Measurements from ENCODE around the gene SNX1.
"Not testable (repeated sequence)": the region's sequence is repeated elsewhere in the genome, so short reads cannot be mapped to it uniquely, and the experiment has no call there.

The SNX1 gene

GRCh38 chr15:64072812-64073211 is 23.0 kb upstream of the SNX1 start:
- no peak for DNase-seq (ENCODE audit: low read depth)
- no peak overlapping the region for H3K4me3 ChIP-seq (ENCODE audit: low read depth, low read length)
- TF ChIP-seq MYC (IDR thresholded peaks at IDR 0.05; ENCODE audit: low read depth, low read length) (no peak), CTCF (IDR thresholded peaks at IDR 0.05; ENCODE audit: low read depth, low read length) (no peak), POLR2A (IDR thresholded peaks at IDR 0.05; ENCODE audit: extremely low read depth, insufficient read length) (no peak)
- TF ChIP-seq, protein P1, sequence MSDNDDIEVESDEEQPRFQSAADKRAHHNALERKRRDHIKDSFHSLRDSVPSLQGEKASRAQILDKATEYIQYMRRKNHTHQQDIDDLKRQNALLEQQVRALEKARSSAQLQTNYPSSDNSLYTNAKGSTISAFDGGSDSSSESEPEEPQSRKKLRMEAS (IDR thresholded peaks at IDR 0.05; ENCODE audit: low read depth, low read length) = no peak

DNA sequence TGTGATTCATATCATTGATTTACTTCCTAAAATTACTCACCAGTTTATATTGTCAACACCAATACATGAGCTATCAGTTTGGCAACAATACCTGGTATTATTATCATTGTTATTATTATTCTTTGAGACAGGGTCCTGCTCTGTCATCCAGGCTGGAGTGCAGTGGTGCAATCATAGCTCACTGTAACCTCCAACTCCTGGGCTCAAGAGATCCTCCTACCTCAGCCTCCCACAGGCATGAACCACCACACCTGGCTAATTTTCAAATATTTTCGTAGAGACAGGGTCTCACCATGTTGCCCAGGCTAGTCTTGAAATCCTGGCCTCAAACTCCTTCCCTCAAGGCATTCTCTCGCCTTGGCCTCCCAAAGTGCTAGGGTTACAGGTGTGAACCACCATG is 22.3 kb upstream of the SNX1 start:
- DNase-seq (ENCODE audit: low read depth); H3K4me3 ChIP-seq (ENCODE audit: low read depth, low read length): not testable (repeated sequence)

GRCh38 chr15:64082757-64083156 is 13.0 kb upstream of the SNX1 start:
- no peak for DNase-seq (ENCODE audit: low read depth)
- TF ChIP-seq, protein P1 (IDR thresholded peaks at IDR 0.05; ENCODE audit: low read depth, low read length) = no peak
- TF ChIP-seq MYC (IDR thresholded peaks at IDR 0.05; ENCODE audit: low read depth, low read length) = no peak
- TF ChIP-seq CTCF (IDR thresholded peaks at IDR 0.05; ENCODE audit: low read depth, low read length) = no peak
- TF ChIP-seq POLR2A (IDR thresholded peaks at IDR 0.05; ENCODE audit: extremely low read depth, insufficient read length) = no peak
- H3K4me3 ChIP-seq (ENCODE audit: low read depth, low read length) = no peak overlapping the region

DNA sequence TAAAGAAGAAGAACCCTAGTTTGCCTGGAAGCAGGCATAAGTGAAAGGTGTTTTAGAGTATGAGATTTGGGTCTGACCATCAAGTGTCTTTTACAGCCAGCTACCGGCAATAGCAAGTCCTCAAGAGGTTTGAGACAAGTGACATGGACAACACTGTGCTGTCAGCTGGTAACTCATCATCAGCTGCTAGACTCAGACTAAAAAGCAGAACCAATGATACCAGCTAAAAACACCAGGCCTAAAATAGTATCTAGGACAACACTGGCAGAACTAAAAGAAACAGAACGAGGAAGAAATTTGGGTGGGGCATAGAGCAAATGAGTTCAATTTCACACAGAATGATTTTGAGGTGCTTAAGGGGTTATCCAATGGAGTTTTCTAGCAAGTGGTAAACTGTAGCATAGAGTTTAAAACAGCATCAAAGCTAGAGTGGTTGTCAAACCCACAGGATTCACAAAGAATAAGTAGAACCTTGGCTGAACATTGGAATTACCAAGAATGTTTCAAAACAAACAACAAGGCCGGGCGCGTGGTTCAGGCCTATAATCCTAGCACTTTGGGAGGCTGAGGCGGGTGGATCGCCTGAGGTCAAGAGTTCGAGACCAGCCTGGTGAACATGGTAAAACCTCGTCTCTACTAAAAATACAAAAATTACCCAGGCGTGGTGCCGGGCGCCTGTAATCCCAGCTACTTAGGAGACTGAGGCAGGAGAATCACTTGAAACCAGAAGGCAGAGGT is 6.1 kb upstream of the SNX1 start:
- peak; percentile 31 for DNase-seq (ENCODE audit: low read depth)
- no peak overlapping the region for H3K4me3 ChIP-seq (ENCODE audit: low read depth, low read length)
- TF ChIP-seq MYC (IDR thresholded peaks at IDR 0.05; ENCODE audit: low read depth, low read length) (no peak), CTCF (IDR thresholded peaks at IDR 0.05; ENCODE audit: low read depth, low read length) (no peak), POLR2A (IDR thresholded peaks at IDR 0.05; ENCODE audit: extremely low read depth, insufficient read length) (no peak)
- TF ChIP-seq, protein P1 (IDR thresholded peaks at IDR 0.05; ENCODE audit: low read depth, low read length) = 0 out of 2 replicates have a peak, but pooled peaks have one; percentile 12

- TF ChIP-seq CTCF (IDR thresholded peaks at IDR 0.05; ENCODE audit: low read depth, low read length) (no peak), MYC (IDR thresholded peaks at IDR 0.05; ENCODE audit: low read depth, low read length) (no peak), POLR2A (IDR thresholded peaks at IDR 0.05; ENCODE audit: extremely low read depth, insufficient read length) (no peak)
- TF ChIP-seq, protein P1 (IDR thresholded peaks at IDR 0.05; ENCODE audit: low read depth, low read length) = no peak
- H3K4me3 ChIP-seq (ENCODE audit: low read depth, low read length) = no peak overlapping the region
- peak; percentile 63 for DNase-seq (ENCODE audit: low read depth)
Observed at GRCh38 chr15:64090527-64090926, 5.3 kb upstream of the SNX1 start.

DNA sequence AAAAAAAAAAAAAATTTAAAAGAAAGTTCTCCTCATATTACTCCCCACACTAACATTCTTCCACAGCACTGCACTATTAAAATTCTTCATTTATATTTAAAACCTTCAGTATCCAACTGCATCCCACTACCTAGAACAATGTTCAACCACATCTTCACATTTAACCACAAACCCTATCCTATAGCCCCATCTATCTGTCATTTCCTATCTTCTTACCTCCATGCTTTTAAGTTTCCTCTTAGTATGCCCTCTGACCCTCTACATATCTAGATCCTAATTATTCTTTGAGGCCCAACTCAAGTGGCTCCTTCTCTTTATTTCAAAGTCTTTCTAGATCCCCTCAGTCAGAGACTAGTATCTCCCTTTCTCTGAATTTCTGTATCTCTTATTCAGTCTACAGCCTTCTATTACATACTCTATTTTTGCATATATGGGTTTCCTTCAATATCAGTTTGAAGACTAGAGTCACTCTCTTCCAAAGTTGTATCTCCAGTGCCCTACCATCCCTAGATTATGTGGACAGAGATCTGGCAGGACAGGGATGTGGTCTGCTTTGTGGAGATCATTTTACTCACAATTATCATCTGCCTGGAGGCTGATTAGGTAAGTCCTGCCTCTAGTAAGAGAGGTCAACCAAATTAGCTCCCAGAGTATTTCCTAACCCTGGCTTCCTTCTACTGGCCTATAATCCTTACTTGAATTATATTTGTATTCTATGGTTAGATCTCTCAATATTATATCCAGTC is 3.5 kb upstream of the SNX1 start:
- DNase-seq (ENCODE audit: low read depth) = peak; percentile 28
- TF ChIP-seq MYC (IDR thresholded peaks at IDR 0.05; ENCODE audit: low read depth, low read length) (no peak), POLR2A (IDR thresholded peaks at IDR 0.05; ENCODE audit: extremely low read depth, insufficient read length) (no peak), CTCF (IDR thresholded peaks at IDR 0.05; ENCODE audit: low read depth, low read length) (no peak)
- TF ChIP-seq, protein P1 (IDR thresholded peaks at IDR 0.05; ENCODE audit: low read depth, low read length) = no peak
- peak overlapping the region; percentile 83 for H3K4me3 ChIP-seq (ENCODE audit: low read depth, low read length)
